ENCODE results near the gene TSPO2.

TSPO2 gene

GRCh38 chr6:41059556-41059955 lies 17.3 kb downstream of the TSPO2 start:
- Histone ChIP-seq H3K4me1 (ENCODE audit: insufficient read depth, low read length, severe bottlenecking) (peaks cover 8% of the 10 kb centered on the region), H4K20me1 (ENCODE audit: insufficient read depth, low read length) (no peaks in the 10 kb centered on the region), H3K27me3 (ENCODE audit: insufficient read depth, low read length) (no peaks in the 10 kb centered on the region), H3K9ac (ENCODE audit: low read length) (no peak overlapping the region), H3F3A (ENCODE audit: insufficient read depth, low read length) (no peaks in the 10 kb centered on the region), H3K27ac (ENCODE audit: low read depth, low read length, poor library complexity, severe bottlenecking) (no peak overlapping the region), H3K36me3 (ENCODE audit: insufficient read depth, low read length) (peaks cover 16% of the 10 kb centered on the region), H3K4me2 (ENCODE audit: low read length) (no peak overlapping the region), H3K9me3 (ENCODE audit: low read length) (no peaks in the 10 kb centered on the region), H2AFZ (ENCODE audit: low read length) (no peak overlapping the region), H3K79me2 (ENCODE audit: insufficient read depth, low read length) (no peaks in the 10 kb centered on the region), H3K4me3 (ENCODE audit: low read depth, low read length, poor library complexity, severe bottlenecking) (no peak overlapping the region), H3K9me2 (ENCODE audit: low read depth, low read length) (no peaks in the 10 kb centered on the region)
- TF ChIP-seq CTCF (IDR thresholded peaks at IDR 0.05; ENCODE audit: low read length), result no peak
- no peak for TF ChIP-seq EZH2 (IDR thresholded peaks at IDR 0.05; ENCODE audit: borderline replicate concordance, low read length)

GRCh38 chr6:41061196-41061726 lies 19.0 kb downstream of the TSPO2 start:
- H3F3A ChIP-seq (ENCODE audit: insufficient read depth, low read length), result no peaks in the 10 kb centered on the region
- no peak overlapping the region for H3K4me2 ChIP-seq (ENCODE audit: low read length)
- peaks cover 31% of the 10 kb centered on the region for H3K36me3 ChIP-seq (ENCODE audit: insufficient read depth, low read length)
- no peak overlapping the region for H3K4me3 ChIP-seq (ENCODE audit: low read depth, low read length, poor library complexity, severe bottlenecking)
- H3K9ac ChIP-seq (ENCODE audit: low read length), result no peak overlapping the region
- no peaks in the 10 kb centered on the region for H3K4me1 ChIP-seq (ENCODE audit: insufficient read depth, low read length, severe bottlenecking)
- H3K79me2 ChIP-seq (ENCODE audit: insufficient read depth, low read length), result no peaks in the 10 kb centered on the region
- TF ChIP-seq EZH2 (IDR thresholded peaks at IDR 0.05; ENCODE audit: borderline replicate concordance, low read length) (no peak), CTCF (IDR thresholded peaks at IDR 0.05; ENCODE audit: low read length) (no peak)
- no peaks in the 10 kb centered on the region for H3K9me2 ChIP-seq (ENCODE audit: low read depth, low read length)
- H3K9me3 ChIP-seq (ENCODE audit: low read length), result no peaks in the 10 kb centered on the region
- no peak overlapping the region for H3K27ac ChIP-seq (ENCODE audit: low read depth, low read length, poor library complexity, severe bottlenecking)
- H2AFZ ChIP-seq (ENCODE audit: low read length), result no peak overlapping the region
- H3K27me3 ChIP-seq (ENCODE audit: insufficient read depth, low read length), result no peaks in the 10 kb centered on the region
- no peaks in the 10 kb centered on the region for H4K20me1 ChIP-seq (ENCODE audit: insufficient read depth, low read length)

DNA sequence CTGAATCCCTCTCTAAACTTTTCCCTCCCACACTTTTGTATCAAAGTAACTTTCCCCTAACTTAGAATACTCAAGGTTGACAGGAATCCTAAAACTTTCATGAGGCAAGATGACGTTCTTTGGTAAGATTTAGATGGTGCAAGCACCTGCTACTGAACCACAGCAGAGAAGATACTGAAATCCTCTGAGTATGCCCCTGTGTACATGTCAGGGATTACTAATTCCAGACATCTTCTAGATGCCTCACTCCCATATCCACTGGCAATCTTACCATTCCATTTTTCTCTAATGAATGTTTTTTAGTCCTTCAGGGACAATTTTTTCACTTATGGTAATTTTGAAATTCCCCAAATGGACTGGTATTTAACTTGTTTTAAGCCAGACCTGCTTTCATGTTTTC lies 19.8 kb downstream of the TSPO2 start:
- Histone ChIP-seq H3K79me2 (ENCODE audit: insufficient read depth, low read length) (no peaks in the 10 kb centered on the region), H3K9me3 (ENCODE audit: low read length) (no peaks in the 10 kb centered on the region), H3K4me3 (ENCODE audit: low read depth, low read length, poor library complexity, severe bottlenecking) (no peak overlapping the region), H3K9ac (ENCODE audit: low read length) (no peak overlapping the region), H4K20me1 (ENCODE audit: insufficient read depth, low read length) (no peaks in the 10 kb centered on the region), H3K4me2 (ENCODE audit: low read length) (no peak overlapping the region), H3K27me3 (ENCODE audit: insufficient read depth, low read length) (no peaks in the 10 kb centered on the region), H2AFZ (ENCODE audit: low read length) (no peak overlapping the region), H3F3A (ENCODE audit: insufficient read depth, low read length) (no peaks in the 10 kb centered on the region), H3K27ac (ENCODE audit: low read depth, low read length, poor library complexity, severe bottlenecking) (no peak overlapping the region), H3K9me2 (ENCODE audit: low read depth, low read length) (no peaks in the 10 kb centered on the region), H3K4me1 (ENCODE audit: insufficient read depth, low read length, severe bottlenecking) (no peaks in the 10 kb centered on the region), H3K36me3 (ENCODE audit: insufficient read depth, low read length) (peaks cover 31% of the 10 kb centered on the region)
- TF ChIP-seq CTCF (IDR thresholded peaks at IDR 0.05; ENCODE audit: low read length) (no peak), EZH2 (IDR thresholded peaks at IDR 0.05; ENCODE audit: borderline replicate concordance, low read length) (no peak)
